ENCODE data around the gene CHCHD10.

CHCHD10 gene

GRCh38 chr22:23790819-23791737 is 23.3 kb upstream of the CHCHD10 start:
- Mint-ChIP-seq H3K36me3 (ENCODE audit: low read depth) (peaks cover 42% of the 10 kb centered on the region), H3K27ac (peak overlapping the region; percentile 85 to 96 (median 92)), H3K9me3 (no peaks in the 10 kb centered on the region), H3K4me3 (peak overlapping the region; percentile 35 to 63 (median 58)), H3K27me3 (ENCODE audit: low read depth) (no peaks in the 10 kb centered on the region), H3K4me1 (peaks cover 58% of the 10 kb centered on the region)
- TF ChIP-seq, protein P1, sequence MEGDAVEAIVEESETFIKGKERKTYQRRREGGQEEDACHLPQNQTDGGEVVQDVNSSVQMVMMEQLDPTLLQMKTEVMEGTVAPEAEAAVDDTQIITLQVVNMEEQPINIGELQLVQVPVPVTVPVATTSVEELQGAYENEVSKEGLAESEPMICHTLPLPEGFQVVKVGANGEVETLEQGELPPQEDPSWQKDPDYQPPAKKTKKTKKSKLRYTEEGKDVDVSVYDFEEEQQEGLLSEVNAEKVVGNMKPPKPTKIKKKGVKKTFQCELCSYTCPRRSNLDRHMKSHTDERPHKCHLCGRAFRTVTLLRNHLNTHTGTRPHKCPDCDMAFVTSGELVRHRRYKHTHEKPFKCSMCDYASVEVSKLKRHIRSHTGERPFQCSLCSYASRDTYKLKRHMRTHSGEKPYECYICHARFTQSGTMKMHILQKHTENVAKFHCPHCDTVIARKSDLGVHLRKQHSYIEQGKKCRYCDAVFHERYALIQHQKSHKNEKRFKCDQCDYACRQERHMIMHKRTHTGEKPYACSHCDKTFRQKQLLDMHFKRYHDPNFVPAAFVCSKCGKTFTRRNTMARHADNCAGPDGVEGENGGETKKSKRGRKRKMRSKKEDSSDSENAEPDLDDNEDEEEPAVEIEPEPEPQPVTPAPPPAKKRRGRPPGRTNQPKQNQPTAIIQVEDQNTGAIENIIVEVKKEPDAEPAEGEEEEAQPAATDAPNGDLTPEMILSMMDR (IDR thresholded peaks at IDR 0.05; ENCODE audit: unreplicated experiment in 3 of 3) = no peak

DNA sequence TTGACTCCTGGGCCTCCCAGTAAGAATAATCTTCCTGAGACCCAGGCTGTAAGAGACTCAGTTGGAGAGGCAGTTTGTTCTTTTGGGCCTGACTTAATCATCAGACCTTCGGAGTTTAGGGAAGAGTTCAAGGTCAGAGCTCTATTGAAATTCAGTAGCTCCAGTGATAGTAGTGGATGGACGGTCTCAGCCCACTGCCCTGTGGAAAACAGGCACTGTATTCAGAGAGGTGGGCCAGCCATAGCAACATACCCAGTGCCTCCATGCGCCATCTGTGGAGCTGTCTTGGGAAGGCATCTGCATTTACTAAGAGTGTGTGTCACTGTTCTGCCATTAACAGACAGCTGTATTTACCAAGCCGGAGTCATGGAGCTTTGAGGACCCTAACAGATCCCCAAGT is 21.9 kb upstream of the CHCHD10 start:
- H3K4me3 Mint-ChIP-seq = peak overlapping the region; percentile 92 to 97 (median 95)
- H3K36me3 Mint-ChIP-seq (ENCODE audit: low read depth) = peaks cover 32% of the 10 kb centered on the region
- H3K4me1 Mint-ChIP-seq = peaks cover 57% of the 10 kb centered on the region
- no peaks in the 10 kb centered on the region for H3K27me3 Mint-ChIP-seq (ENCODE audit: low read depth)
- no peaks in the 10 kb centered on the region for H3K9me3 Mint-ChIP-seq
- peak overlapping the region; percentile 66 to 87 (median 75) for H3K27ac Mint-ChIP-seq
- TF ChIP-seq, protein P1 (IDR thresholded peaks at IDR 0.05; ENCODE audit: unreplicated experiment in 3 of 3) = no peak

GRCh38 chr22:23789121-23789520 is 21.3 kb upstream of the CHCHD10 start:
- no peaks in the 10 kb centered on the region for H3K9me3 Mint-ChIP-seq
- peaks cover 27% of the 10 kb centered on the region for H3K36me3 Mint-ChIP-seq (ENCODE audit: low read depth)
- TF ChIP-seq, protein P1 (IDR thresholded peaks at IDR 0.05; ENCODE audit: unreplicated experiment in 3 of 3) = no peak
- peak overlapping the region; percentile 66 to 87 (median 75) for H3K27ac Mint-ChIP-seq
- peaks cover 60% of the 10 kb centered on the region for H3K4me1 Mint-ChIP-seq
- peak overlapping the region; percentile 92 to 97 (median 95) for H3K4me3 Mint-ChIP-seq
- H3K27me3 Mint-ChIP-seq (ENCODE audit: low read depth) = no peaks in the 10 kb centered on the region

DNA sequence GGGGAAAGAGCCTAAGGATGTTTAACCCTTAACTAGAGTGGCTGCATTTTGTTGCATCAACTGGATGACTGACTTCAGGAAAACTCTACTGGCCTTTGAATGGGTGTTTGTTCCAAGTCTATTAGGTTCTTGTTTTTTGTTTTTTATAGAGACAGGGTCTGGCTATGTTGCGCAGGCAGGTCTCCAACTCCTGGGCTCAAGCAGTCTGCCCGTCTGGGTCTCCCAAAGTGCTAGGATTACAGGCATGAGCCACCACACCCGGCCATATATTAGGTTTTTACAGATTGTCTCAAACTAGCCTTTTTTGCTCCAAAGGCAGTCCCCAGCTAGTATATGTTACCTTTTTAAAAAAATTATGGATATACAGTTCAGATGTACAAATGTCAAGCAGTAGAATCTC is 20.1 kb upstream of the CHCHD10 start:
- H3K27me3 Mint-ChIP-seq (ENCODE audit: low read depth) = no peaks in the 10 kb centered on the region
- H3K9me3 Mint-ChIP-seq = no peaks in the 10 kb centered on the region
- TF ChIP-seq, protein P1 (IDR thresholded peaks at IDR 0.05; ENCODE audit: unreplicated experiment in 3 of 3) = no peak
- H3K27ac Mint-ChIP-seq = peak overlapping the region; percentile 98 to 100 (median 99)
- H3K4me1 Mint-ChIP-seq = peaks cover 55% of the 10 kb centered on the region
- peak overlapping the region; percentile 92 to 97 (median 95) for H3K4me3 Mint-ChIP-seq
- peaks cover 20% of the 10 kb centered on the region for H3K36me3 Mint-ChIP-seq (ENCODE audit: low read depth)

DNA sequence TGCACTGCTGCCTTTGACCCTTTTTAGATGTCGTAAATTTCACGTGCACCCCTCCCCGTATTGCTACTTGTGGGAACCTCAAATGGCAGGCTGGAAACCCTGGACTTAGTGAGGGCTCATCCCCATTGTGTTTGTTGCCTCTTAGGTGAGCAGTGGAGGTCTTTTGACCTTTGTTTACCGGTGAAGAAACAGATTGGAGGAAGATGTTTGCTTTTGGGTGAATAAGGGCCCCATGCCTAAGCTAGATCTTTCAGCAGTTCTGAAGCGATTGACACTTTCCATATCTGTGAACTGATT is 19.8 kb upstream of the CHCHD10 start:
- peak overlapping the region; percentile 98 to 100 (median 99) for H3K27ac Mint-ChIP-seq
- H3K9me3 Mint-ChIP-seq = no peaks in the 10 kb centered on the region
- peaks cover 17% of the 10 kb centered on the region for H3K36me3 Mint-ChIP-seq (ENCODE audit: low read depth)
- peaks cover 51% of the 10 kb centered on the region for H3K4me1 Mint-ChIP-seq
- H3K27me3 Mint-ChIP-seq (ENCODE audit: low read depth) = no peaks in the 10 kb centered on the region
- TF ChIP-seq, protein P1 (IDR thresholded peaks at IDR 0.05; ENCODE audit: unreplicated experiment in 3 of 3) = no peak
- peak overlapping the region; percentile 92 to 97 (median 95) for H3K4me3 Mint-ChIP-seq
